DOHH2 (cell line): Measurements from ENCODE around the gene CGNL1.

Experiments
- H3F3A ChIP-seq: fragments of 200-600 bp; sonication (generic), shearing (Covaris generic); 2 replicates; pipeline ENCODE4 v1.6.0; 2016; ENCODE audit warnings: antibody characterized with exemption, mild to moderate bottlenecking; ENCODE audit not compliant: control insufficient read depth, insufficient read depth
- H3K27ac ChIP-seq: fragments of 200-600 bp; sonication (generic); 2 replicates; pipeline ENCODE4 v1.5.1; 2014; ENCODE audit warnings: low read depth, mild to moderate bottlenecking, low read length, moderate library complexity
- H3K27me3 ChIP-seq: fragments of 200-600 bp; sonication (generic); 2 replicates; pipeline ENCODE4 v1.6.1; 2014; ENCODE audit warnings: mild to moderate bottlenecking, low read length, mixed read lengths; ENCODE audit not compliant: control insufficient read depth
- H3K36me3 ChIP-seq: fragments of 200-600 bp; sonication (generic); 2 replicates; pipeline ENCODE4 v1.6.1; 2014; ENCODE audit warnings: mild to moderate bottlenecking, low read length, moderate library complexity, mixed read lengths; ENCODE audit not compliant: control insufficient read depth
- H3K4me1 ChIP-seq: fragments of 200-600 bp; sonication (generic); 2 replicates; pipeline ENCODE4 v1.6.1; 2014; ENCODE audit warnings: mild to moderate bottlenecking, low read length, mixed read lengths; ENCODE audit not compliant: control insufficient read depth
- H3K4me2 ChIP-seq: fragments of 200-600 bp; sonication (generic); 2 replicates; pipeline ENCODE4 v1.6.0; 2014; ENCODE audit warnings: mild to moderate bottlenecking, low read length, moderate library complexity
- H3K4me3 ChIP-seq: fragments of 200-600 bp; sonication (generic); 2 replicates; pipeline ENCODE4 v1.5.1; 2014; ENCODE audit warnings: mild to moderate bottlenecking, low read length, mixed read lengths
- H3K79me2 ChIP-seq: fragments of 200-600 bp; sonication (generic); 2 replicates; pipeline ENCODE4 v1.6.1; 2014; ENCODE audit warnings: mild to moderate bottlenecking, low read length, mixed read lengths; ENCODE audit not compliant: control insufficient read depth
- H3K9me2 ChIP-seq: fragments of 200-600 bp; sonication (generic); replicated peaks from 2 replicates; pipeline ENCODE4 v1.6.1; 2014; ENCODE audit warnings: mild to moderate bottlenecking, low read length, mixed read lengths; ENCODE audit not compliant: control insufficient read depth
- H3K9me3 ChIP-seq: fragments of 200-600 bp; sonication (generic); 2 replicates; pipeline ENCODE4 v1.6.1; 2014; ENCODE audit warnings: antibody characterized with exemption, low read length, mixed read lengths; ENCODE audit not compliant: control insufficient read depth, insufficient read depth
- H4K20me1 ChIP-seq: fragments of 200-600 bp; sonication (generic); 2 replicates; pipeline ENCODE4 v1.6.0; 2014; ENCODE audit warnings: low read depth, mild to moderate bottlenecking, antibody characterized with exemption, low read length, moderate library complexity; ENCODE audit not compliant: control insufficient read depth, insufficient read depth
- EZH2phosphoT487 ChIP-seq: fragments of 200-600 bp; sonication (generic); IDR thresholded peaks from 2 replicates; pipeline ENCODE4 v1.6.1; 2017; ENCODE audit warnings: borderline replicate concordance, mild to moderate bottlenecking, antibody characterized with exemption, low read length, moderate library complexity, mixed read lengths
- TF ChIP-seq, protein P1 (sequence below): fragments of 200-600 bp; sonication (generic); IDR thresholded peaks from one replicate; pipeline ENCODE4 v1.5.1; 2014; ENCODE audit warnings: antibody characterized with exemption, mild to moderate bottlenecking, low read depth, low read length; ENCODE audit not compliant: poor library complexity, severe bottlenecking

The CGNL1 gene

DNA sequence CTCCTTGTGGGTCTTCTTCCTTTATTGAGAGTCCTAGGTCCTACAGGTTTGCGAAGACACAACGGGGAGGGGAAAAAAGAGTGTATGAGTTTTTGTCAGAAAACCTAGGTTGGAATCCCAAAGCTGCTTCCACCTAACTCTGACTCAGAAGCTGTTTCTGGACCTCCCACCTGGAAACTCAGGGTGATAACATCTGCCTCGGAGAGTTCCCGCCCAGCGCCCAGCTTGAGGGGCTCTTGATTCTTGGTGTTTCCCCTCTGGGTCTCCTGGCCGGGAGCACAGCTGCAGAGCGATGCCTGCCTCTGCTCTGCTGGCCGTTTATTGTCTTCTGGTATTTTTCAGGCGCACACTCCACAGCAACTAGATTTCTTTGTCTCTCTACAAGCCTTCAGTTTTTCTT is 162.5 kb downstream of the CGNL1 start:
- H4K20me1 ChIP-seq: no peaks in the 10 kb centered on the region
- peaks cover 7% of the 10 kb centered on the region for H3K27me3 ChIP-seq
- H3K9me2 ChIP-seq: no peaks in the 10 kb centered on the region
- H3K79me2 ChIP-seq: no peaks in the 10 kb centered on the region
- H3K27ac ChIP-seq: no peak overlapping the region
- no peak overlapping the region for H3K4me3 ChIP-seq
- H3K4me1 ChIP-seq: no peaks in the 10 kb centered on the region
- H3K36me3 ChIP-seq: no peaks in the 10 kb centered on the region
- TF ChIP-seq, protein P1, sequence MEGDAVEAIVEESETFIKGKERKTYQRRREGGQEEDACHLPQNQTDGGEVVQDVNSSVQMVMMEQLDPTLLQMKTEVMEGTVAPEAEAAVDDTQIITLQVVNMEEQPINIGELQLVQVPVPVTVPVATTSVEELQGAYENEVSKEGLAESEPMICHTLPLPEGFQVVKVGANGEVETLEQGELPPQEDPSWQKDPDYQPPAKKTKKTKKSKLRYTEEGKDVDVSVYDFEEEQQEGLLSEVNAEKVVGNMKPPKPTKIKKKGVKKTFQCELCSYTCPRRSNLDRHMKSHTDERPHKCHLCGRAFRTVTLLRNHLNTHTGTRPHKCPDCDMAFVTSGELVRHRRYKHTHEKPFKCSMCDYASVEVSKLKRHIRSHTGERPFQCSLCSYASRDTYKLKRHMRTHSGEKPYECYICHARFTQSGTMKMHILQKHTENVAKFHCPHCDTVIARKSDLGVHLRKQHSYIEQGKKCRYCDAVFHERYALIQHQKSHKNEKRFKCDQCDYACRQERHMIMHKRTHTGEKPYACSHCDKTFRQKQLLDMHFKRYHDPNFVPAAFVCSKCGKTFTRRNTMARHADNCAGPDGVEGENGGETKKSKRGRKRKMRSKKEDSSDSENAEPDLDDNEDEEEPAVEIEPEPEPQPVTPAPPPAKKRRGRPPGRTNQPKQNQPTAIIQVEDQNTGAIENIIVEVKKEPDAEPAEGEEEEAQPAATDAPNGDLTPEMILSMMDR: no peak
- TF ChIP-seq EZH2phosphoT487: no peak
- no peaks in the 10 kb centered on the region for H3F3A ChIP-seq
- H3K9me3 ChIP-seq: peaks cover 9% of the 10 kb centered on the region
- no peak overlapping the region for H3K4me2 ChIP-seq

DNA sequence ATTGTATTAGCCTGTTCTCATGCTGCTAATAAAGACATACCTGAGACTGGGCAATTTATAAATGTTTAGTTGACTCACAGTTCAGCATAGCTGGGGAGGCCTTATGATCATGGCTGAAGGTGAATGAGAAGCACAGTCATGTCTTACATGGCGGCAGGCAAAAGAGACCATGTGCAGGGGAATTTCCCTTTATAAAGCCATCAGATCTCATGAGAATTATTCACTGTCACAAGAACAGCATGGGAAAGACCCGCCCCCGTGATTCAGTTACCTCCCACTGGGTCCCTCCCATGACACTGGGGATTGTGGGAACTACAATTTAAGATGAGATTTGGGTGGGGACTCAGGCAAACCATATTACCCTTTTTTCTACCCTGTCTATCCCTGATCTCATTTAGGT is 163.9 kb downstream of the CGNL1 start:
- no peaks in the 10 kb centered on the region for H3F3A ChIP-seq
- peaks cover 9% of the 10 kb centered on the region for H3K9me3 ChIP-seq
- H3K9me2 ChIP-seq: no peaks in the 10 kb centered on the region
- H3K27ac ChIP-seq: no peak overlapping the region
- no peak overlapping the region for H3K4me3 ChIP-seq
- H3K27me3 ChIP-seq: peaks cover 6% of the 10 kb centered on the region; the same call in 1 of the 2 replicates
- no peaks in the 10 kb centered on the region for H3K79me2 ChIP-seq
- H3K36me3 ChIP-seq: no peaks in the 10 kb centered on the region
- no peaks in the 10 kb centered on the region for H3K4me1 ChIP-seq
- H4K20me1 ChIP-seq: no peaks in the 10 kb centered on the region
- TF ChIP-seq EZH2phosphoT487: no peak
- TF ChIP-seq, protein P1: no peak
- H3K4me2 ChIP-seq: no peak overlapping the region

DNA sequence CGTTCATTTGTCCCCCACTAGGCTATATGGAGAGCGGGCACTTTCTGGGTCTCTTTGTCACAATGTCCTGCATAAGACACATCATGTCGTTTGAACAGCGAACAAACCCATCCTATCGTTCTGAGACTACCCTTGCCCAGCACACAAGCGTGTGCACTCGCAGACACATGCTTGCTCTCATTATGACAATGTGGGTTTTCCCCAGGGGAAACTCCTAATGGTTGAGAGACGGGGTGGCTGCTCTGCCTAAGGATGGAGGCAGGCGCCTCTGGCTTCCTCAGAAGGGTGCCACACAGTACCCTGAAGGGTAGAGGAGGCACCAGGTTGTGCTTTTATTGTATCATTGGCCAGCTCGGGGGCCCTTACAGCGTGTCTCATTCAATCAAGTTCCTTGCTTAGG is 164.4 kb downstream of the CGNL1 start:
- H3K79me2 ChIP-seq: no peaks in the 10 kb centered on the region
- H3K4me1 ChIP-seq: no peaks in the 10 kb centered on the region
- H3K9me2 ChIP-seq: no peaks in the 10 kb centered on the region
- no peak for TF ChIP-seq EZH2phosphoT487
- TF ChIP-seq, protein P1: no peak
- H3K27ac ChIP-seq: no peak overlapping the region
- H3F3A ChIP-seq: no peaks in the 10 kb centered on the region
- H3K27me3 ChIP-seq: peaks cover 6% of the 10 kb centered on the region; the same call in 1 of the 2 replicates
- no peaks in the 10 kb centered on the region for H3K36me3 ChIP-seq
- no peak overlapping the region for H3K4me3 ChIP-seq
- peaks cover 9% of the 10 kb centered on the region for H3K9me3 ChIP-seq
- no peaks in the 10 kb centered on the region for H4K20me1 ChIP-seq
- H3K4me2 ChIP-seq: no peak overlapping the region

DNA sequence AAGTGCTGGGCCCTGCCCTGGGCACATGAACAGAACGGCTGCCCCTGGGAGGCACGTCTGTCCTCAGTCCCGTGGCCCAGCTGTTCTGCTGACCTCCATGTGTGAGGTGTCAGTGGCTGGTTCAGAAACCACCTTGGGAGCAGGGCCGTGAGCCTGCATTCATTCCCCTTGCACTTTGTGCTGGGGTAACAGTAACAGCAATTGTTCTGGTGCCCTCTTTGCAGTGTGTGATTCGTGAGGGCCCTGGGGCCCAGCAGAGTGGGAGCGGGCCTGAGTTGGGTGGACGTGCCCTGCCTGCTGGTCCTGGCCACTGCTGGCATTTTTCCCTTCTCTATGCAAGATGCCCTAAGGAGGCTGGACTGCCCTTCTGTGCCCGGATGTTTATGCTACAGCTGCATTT is 165.0 kb downstream of the CGNL1 start:
- H3K27me3 ChIP-seq: peaks cover 6% of the 10 kb centered on the region; the same call in 1 of the 2 replicates
- no peak overlapping the region for H3K27ac ChIP-seq
- H3K4me2 ChIP-seq: no peak overlapping the region
- H4K20me1 ChIP-seq: no peaks in the 10 kb centered on the region
- H3K9me3 ChIP-seq: peaks cover 9% of the 10 kb centered on the region
- no peak for TF ChIP-seq EZH2phosphoT487
- TF ChIP-seq, protein P1: no peak
- no peaks in the 10 kb centered on the region for H3F3A ChIP-seq
- H3K36me3 ChIP-seq: no peaks in the 10 kb centered on the region
- H3K79me2 ChIP-seq: no peaks in the 10 kb centered on the region
- H3K4me3 ChIP-seq: no peak overlapping the region
- no peaks in the 10 kb centered on the region for H3K4me1 ChIP-seq
- H3K9me2 ChIP-seq: no peaks in the 10 kb centered on the region
